ENCODE data around the gene SMOC2.

DNA sequence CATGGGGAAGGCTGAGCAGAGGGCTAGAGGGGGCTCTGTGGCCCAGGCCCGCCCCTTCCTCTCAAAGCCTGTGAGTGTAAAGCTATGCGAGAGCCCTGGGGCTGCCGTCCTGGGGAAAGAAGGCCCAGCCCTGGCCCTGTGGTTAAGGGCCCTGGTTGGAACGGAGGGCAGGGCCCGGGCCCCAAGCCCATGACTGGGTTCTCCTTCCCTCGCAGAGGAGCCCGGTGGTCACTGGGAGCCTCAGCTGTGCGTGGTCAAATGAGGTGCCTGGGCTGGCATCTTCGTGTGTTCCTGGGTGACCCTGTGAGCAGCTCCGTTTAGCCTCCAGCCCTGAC, 56.0 kb downstream of the SMOC2 start:
- TF ChIP-seq CTCF (IDR thresholded peaks at IDR 0.05) (no peak), POLR2A (IDR thresholded peaks at IDR 0.05) (no peak)
